ENCODE data around the gene PACSIN2.

Gene PACSIN2

DNA sequence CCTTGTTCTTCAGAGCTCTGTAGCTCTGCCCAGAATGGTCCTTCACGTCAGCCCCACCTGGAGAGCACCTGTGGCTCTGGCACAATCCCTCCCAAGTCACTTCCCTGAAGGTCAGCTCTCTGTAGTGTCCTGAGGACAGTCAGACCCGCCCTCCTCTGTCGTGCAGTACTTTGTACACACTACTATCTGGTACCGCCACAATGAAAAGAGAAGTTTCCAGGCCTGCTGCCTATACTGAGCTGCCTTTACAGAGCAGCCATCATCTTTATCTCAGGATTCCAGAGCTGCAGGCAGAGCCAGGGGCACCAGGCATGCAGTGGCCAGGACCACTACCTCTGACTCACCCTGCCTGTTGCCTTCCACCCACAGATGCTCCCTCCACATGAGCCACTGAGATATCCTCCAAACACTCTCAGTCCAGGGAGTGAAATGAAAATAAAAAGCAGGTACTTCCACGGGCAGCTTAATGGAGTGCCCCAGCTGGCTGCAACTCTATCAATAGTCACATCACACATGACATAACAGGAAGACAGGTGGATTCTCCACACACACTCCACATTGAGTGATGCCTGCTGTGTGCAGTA lies 7.3 kb downstream of the PACSIN2 start:
- DNase-seq (ENCODE audit: low read depth), result peak; percentile 66
- TF ChIP-seq, protein P1, sequence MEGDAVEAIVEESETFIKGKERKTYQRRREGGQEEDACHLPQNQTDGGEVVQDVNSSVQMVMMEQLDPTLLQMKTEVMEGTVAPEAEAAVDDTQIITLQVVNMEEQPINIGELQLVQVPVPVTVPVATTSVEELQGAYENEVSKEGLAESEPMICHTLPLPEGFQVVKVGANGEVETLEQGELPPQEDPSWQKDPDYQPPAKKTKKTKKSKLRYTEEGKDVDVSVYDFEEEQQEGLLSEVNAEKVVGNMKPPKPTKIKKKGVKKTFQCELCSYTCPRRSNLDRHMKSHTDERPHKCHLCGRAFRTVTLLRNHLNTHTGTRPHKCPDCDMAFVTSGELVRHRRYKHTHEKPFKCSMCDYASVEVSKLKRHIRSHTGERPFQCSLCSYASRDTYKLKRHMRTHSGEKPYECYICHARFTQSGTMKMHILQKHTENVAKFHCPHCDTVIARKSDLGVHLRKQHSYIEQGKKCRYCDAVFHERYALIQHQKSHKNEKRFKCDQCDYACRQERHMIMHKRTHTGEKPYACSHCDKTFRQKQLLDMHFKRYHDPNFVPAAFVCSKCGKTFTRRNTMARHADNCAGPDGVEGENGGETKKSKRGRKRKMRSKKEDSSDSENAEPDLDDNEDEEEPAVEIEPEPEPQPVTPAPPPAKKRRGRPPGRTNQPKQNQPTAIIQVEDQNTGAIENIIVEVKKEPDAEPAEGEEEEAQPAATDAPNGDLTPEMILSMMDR (conservative IDR thresholded peaks at IDR 0.05; ENCODE audit: control insufficient read depth, insufficient read depth, low read depth, low read length), result no peak
- H3K4me3 ChIP-seq (ENCODE audit: control insufficient read depth, low read depth, low read length), result no peak overlapping the region

DNA sequence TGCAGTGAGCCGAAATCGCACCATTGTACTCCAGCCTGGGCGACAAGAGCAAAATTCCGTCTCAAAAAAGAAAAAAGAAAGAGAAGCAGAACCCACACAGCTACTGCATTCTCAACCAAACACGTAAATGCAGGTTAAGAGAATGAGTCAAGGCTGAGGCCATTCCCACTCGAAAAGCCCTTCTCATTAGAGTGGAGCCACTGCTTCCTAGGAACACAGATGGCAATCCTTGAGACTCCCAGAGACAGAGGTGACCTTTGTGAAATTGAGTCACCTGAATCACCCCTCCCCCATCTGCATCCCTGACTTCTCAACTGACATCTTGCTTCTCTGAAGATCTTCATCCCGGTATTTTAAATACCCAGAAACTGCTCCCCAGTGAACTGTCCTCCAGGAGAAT lies 8.2 kb downstream of the PACSIN2 start:
- no peak overlapping the region for H3K4me3 ChIP-seq (ENCODE audit: control insufficient read depth, low read depth, low read length)
- TF ChIP-seq, protein P1 (conservative IDR thresholded peaks at IDR 0.05; ENCODE audit: control insufficient read depth, insufficient read depth, low read depth, low read length), result no peak
- no peak for DNase-seq (ENCODE audit: low read depth)

DNA sequence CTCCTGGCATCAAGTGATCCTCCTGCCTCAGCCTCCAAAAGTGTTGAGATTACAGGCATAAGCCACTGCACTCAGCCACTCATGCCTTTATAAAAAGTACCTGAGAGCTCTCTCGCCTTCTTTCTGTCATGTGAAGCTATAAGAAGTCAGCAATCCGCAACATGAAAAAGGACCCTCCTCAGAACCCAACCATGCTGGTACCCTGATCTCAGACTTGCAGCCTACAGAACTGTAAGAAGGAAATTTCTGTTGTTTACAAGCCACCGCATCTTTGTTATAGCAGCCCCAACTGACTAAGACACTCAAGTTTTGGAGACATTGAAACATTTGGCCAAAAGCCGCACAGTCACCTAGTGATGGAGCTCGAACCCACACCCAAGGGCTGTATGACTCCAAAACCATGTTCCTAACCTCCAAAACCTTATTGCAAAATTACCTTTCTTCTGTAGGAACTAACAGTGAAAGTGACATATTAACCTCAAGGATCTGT lies 8.9 kb downstream of the PACSIN2 start:
- H3K4me3 ChIP-seq (ENCODE audit: control insufficient read depth, low read depth, low read length), result no peak overlapping the region
- TF ChIP-seq, protein P1 (conservative IDR thresholded peaks at IDR 0.05; ENCODE audit: control insufficient read depth, insufficient read depth, low read depth, low read length), result no peak
- no peak for DNase-seq (ENCODE audit: low read depth)

DNA sequence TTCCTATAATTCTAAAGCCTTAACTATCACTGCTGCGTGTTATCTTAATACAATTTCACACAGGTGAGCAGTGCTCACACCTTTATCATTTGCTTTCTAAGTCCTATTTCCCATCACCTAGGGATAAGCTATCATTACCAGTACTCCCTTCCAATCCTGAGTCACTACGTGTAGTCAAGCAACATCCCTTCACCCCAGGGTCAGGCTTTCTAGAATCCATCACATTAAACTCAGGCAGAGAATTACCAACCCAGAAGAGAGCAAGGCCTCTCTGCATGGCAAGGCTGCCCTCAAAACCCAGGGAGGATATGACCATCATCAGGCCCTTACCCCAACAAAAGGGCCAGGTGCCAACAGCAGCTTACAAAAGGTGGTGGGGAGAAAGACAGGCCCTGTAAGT lies 9.8 kb downstream of the PACSIN2 start:
- TF ChIP-seq, protein P1 (conservative IDR thresholded peaks at IDR 0.05; ENCODE audit: control insufficient read depth, insufficient read depth, low read depth, low read length), result no peak
- DNase-seq (ENCODE audit: low read depth), result peak; percentile 45
- no peak overlapping the region for H3K4me3 ChIP-seq (ENCODE audit: control insufficient read depth, low read depth, low read length)

DNA sequence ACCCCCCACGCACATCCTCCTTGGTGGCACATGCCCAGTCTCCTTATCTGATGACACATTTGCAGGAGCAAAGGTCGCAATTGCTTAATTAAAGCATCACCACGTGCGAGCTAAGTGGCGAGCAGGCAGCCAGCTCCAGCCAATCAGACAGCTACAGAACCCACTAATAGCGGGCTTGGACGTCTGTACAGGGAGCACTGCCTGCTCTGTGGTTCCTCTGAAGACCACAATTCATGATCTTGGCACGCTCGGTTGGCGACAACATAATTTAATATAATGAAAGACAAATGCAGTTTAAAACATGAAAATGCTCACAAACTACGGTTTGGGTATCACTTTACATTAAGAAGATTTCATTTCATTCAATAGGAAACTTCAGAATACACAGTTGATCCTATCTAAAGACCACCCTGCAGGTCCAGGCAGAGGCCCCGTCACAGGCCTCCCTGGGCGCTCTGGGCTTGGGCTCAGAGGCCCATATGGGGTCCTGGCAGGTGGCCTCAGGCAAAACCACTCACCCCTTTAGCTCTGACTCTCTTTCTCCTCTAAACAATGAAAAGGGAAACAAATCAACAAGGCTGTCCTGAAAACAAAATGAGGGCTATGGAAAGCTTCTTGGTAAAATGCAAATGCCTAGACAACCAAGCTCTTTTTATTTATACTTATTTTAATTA lies 10.4 kb downstream of the PACSIN2 start:
- TF ChIP-seq, protein P1 (conservative IDR thresholded peaks at IDR 0.05; ENCODE audit: control insufficient read depth, insufficient read depth, low read depth, low read length), result no peak

DNA sequence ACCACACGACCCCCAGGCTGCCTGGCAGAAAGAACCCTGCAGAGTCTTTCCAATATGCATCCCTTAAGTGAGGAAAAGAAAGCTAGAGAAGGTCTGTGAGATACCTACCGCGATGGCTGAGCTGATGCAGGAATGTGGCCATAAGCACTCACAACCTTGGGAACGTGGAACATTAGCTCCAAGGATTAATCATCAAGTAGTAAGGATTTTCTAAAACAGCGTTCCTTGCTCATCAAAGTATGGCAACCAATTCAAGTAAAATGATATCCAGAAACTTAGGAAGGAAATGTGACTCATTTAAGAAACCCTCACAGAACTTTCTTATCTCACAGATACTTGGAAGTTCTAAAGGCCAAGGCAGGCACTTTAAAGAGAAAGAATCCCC lies 12.8 kb downstream of the PACSIN2 start:
- H3K4me3 ChIP-seq (ENCODE audit: control insufficient read depth, low read depth, low read length), result peak overlapping the region; percentile 12
- DNase-seq (ENCODE audit: low read depth), result peak; percentile 86

More for the DNA sequence above, 10.4 kb downstream of the PACSIN2 start:
- no peak overlapping the region for H3K4me3 ChIP-seq (ENCODE audit: control insufficient read depth, low read depth, low read length)
- DNase-seq (ENCODE audit: low read depth), result peak; percentile 84

More for the DNA sequence above, 12.8 kb downstream of the PACSIN2 start:
- TF ChIP-seq, protein P1 (conservative IDR thresholded peaks at IDR 0.05; ENCODE audit: control insufficient read depth, insufficient read depth, low read depth, low read length), result no peak
